Cerebellar cortex (tissue), 1 donor: ENCODE results near the gene COMT.

Source experiments
- DNase-seq: peaks from one replicate; pipeline ENCODE4 v3.0.0-alpha.2; 2015; ENCODE audit warnings: low spot score

The COMT gene

DNA sequence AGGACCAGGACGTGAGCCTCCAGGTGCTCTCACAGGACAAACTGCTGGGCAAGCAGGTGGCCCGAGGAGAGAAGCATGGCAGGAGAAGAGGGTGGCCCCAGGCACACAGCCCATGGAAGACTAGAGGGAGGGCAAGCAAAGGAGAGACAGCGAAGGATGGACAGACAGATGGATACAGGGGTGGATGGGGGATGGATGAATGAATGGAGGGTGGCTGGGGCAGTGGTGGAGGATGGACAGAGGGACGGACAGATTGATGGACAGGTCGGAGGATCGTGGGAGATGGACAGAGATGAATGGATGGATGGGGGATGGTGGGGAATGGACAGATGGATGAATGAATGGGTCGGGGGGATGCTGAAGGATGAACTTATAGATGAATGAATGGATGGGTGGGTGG is 52.4 kb downstream of the COMT start:
- DNase-seq = no peak

DNA sequence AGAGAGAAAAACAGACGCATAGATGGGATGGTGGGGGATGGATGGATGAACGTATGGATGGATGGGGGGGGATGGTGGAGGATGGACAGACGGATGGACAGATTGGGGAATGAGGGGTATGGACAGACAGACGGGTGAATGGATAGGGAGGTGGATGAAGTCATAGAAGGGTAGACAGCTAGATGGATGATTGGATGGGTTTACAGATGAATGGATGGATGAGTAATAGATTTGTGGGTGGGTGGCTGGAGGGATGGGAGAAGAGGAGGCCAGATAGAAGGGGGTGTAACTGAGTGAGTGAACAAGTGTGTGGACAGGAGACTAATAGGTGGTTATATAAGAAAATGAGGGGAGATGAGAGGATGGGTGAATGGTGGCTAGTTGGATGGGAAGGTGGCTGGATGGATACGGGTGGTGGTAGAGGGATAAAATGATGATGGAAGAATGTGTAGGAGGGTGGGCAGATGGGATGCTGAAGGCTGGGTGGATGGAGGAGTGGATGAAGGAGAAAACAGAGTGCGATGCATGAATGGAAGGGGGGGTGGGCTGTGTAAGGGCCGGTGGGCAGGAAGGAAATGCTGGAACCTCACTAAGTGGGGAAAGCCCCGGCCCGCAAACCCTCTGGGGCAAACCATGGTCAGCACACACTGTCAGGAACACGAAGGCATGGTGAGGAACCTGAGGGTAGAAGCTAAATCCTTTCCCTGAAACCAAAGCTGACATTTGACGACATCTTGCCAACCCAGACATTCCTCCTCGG is 53.5 kb downstream of the COMT start:
- no peak for DNase-seq

DNA sequence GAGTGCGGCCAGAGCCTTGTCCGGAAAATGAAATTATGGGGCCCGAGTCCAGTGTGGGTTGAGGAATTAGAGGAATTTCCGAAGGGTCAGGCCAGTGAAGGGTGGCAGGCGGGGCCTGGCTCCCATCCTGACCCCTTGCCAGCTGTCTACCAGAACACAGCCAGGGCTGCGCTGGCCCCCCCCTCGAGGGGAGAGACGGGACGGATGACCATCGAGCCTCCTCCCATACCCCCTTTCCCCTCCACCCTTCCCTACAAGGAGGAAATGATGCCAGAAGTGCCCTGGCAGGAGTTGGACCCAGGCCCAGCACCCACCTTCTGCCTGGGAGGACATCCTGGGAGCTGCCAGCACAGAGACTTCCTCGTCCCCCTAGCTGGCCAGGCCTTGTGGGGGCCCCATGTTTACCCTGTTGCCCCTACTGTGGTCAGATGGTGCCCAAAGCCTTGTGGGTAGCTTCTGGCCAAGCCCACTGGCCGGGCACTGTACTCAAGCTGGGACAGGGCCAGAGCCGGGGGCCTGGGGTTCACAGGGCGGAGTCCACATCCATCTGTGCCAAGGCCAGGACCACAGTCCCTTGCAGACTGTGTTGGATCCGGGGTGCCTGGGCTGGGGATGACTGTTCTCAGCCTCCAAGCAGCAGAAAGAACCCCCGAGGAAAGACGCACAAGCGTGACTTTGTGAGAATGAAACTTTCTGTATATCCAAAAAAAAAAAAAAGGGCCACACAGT is 54.2 kb downstream of the COMT start:
- DNase-seq = no peak

DNA sequence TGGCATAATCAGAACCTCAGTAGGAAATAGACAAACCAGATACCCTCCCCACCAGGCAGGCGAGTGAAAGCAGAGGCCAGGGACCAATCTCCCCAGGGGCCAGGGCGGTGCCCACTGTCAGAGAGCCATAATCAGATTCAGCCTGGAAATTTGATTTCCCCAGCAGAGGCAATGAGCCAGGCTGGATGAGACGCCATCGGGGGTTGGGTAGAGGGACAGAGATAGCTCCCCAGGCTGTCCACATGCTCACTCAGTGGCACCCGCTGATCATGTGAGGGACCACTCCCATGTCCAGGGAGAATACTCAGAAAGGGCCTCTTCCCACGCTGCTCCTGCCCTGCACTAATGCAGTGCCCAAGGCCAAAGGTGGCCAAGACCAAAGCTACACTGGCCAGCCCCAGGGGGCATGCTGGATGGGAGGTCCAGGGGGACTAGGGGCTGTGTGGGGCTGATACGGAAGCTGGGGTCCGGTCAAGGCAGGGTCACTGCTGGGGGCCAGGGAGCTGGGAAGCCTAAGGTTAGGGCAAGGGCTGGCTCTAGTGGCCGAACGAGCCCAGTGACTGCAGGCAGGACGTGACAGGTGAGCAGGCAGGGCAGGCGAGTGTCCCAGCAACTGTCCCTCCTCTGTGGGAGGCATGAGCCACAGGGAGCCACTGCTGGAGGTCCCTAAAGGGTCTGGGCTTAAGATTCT is 55.3 kb downstream of the COMT start:
- no peak for DNase-seq

DNA sequence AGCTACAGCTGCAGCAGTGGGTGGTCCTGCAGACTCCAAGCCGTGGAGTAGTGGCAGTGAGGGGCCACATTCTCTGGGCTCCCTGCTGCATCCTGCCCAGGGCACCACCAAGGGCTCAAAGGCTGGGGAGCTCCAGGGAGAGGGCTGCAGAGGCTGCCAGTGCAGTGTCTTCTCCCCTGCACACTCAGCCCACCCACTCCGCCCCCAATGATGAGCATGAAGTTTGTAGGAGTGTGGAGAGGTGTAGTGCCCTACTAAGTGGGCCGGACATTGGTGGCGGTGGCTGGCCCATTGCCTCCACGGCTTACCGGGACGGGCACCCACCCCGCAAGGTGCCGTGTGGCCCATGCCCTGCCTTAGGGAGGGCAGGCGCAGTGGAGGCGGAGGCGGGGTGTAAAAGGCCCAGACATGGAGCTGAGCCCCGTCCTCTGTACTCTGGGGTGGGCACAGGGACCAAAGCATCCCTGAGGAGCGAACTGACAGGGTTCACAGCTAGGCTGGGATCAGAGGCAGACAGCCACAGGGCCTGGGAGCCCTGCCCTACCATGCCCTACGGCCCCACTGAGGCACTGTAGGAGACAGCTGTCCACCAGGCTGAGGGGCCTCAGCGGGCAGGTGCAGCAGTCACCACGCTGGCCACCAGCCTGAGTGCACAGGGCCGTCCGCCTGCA is 56.1 kb downstream of the COMT start:
- no peak for DNase-seq

DNA sequence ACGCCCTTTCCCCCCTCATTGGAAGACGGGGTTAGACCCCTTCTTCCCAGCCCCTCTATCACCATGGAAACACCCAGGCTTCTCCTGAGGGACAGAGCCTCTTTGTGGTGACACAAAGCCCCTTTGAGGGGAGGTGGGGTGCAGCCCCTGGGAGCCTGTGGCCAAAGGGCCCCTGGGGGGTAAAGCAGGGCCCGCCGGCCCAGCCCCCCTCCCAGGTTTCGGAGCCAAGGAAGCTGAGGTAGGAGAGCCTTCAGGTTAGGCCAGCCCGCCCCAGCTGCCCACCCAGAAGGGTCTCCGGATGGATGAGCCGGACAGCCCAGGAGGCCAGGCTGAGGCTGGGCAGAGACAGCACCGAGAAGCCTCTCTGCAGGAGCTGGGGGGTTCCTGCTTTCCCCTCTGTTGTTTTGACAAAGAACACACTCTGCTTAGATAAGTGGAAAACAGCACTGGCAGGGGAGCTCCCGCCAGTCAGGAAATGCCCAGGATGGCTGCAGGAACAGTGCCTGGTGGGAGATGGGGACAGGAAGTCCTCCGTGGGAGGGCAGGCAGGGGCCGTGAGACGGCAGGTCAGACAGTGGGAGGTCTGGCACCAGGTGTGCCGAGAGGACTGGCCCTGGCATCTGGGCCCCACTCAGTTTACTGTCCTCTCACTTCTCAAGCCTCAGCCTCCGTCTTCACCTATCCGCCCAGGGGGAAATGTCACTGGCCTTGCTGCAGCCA is 56.8 kb downstream of the COMT start:
- no peak for DNase-seq

DNA sequence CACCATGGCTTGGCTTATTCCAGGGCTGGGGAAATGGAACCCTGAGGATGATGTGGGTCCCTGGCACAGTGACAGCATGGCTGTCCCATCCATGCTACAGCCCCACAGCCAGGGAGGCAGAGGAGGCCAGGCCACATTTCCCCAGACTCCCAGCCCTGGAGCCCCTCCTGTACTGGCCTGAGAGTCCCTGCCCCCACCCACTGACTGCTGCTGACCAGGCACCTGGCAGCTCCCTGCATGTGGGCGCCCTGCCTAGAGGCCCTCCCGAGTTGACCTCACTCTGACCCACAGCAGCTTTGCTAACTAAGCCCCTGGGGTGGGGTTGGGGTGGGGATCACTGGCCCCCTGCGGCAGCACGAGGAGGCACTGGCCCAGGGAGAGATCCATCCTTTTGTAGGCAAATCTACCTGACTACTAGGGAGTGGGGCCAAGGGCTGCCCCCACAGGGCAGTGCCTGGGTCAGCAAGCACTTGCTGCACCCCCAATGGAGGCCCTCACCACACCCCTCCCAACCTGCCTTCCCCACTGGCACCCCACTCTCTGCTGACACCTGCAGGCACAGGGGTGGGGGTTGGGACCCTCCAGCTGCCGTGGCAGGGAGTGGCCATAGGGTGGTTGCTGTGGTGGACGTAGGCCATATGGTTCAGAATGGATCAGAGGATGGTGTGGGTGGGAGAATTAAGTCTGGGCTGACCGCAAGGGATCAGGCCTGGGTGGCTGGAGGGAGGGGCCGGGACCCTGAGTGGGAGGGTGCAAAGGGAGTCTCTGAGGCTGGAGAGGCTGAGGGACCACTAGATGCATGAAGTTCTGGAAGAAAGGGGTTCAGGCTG is 57.6 kb downstream of the COMT start:
- DNase-seq = no peak

DNA sequence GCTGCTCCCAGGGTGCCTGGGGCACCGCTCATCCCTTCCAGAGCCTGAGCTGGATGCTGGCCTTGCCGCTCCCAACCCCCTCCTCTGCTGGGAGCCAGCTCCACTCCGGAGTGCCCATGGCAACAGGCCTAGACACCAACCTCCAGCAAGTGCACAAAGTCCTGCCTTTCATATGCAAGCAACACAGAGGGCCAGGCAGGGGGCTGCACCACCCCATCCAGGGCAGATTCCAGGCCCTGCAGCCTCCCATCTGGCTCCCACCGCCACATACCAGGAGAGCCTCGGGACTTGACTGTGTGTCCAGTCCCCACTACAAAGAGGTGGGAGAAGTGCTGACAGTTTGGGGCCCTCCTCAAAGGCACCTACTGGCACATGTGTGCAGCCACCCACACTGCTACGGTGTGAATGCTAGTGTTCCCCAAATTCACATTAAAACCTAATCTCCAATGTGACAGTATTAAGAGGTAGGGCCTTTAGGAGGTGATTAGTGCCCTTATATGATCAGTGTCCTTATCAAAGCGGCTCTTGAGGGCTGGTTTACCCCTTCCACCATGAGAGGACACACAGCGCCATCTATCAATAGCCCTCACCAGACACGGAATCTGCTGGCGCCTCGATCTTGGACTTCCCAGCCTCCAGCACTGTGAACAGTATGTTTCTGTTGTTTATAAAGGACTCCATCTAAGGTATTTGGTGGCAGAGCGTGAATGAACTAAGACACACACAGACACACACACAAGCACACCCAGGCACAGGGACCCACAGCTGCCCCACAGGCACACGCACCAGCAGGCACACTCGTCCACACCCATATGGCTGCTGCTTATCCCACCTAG is 58.9 kb downstream of the COMT start:
- DNase-seq = peak; percentile 59

DNA sequence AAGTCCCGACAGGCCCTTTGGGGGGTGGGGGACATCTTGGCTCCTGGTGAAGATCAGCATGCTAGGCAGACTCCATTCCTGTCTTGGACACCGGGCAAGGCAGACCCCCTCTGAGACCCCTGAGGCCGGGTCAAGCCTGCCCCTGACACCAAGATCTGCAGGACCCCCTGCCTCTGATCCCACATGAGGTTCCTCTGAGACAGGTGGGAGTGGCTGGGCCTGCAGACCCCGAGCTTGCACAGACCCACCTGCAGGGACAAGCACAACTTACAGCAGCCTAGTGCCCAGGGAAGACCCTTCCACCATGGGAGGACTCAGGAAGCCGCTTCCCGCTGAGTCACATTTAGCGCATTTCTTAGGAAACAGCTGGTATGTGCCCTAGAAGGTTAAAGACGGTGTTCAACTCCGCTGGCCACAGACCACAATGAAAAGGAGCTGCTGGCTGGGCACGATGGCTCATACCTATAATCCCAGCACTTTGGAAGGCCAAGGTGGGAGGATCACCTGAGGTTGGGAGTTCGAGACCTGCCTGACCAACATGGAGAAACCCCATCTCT is 59.6 kb downstream of the COMT start:
- no peak for DNase-seq

DNA sequence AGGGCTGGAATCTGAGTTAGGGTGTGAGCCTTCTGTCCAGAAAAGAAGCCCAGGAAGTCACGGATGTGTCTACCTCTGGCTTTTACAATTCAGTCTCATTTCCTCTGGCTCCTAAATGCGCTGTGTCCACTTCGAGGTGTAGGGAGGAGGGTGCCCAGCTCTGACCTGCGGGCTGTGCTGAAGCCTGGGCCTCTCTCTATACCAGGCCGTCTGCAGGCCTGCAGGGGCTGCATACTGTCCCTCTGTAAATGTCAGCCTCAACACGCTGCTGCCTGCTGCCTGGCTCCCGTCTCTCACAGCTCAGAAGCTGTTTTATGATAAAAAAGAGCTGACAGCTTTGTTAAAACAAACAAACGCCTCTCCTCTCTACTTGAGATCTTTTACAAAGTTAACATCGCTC is 60.6 kb downstream of the COMT start:
- DNase-seq = no peak

DNA sequence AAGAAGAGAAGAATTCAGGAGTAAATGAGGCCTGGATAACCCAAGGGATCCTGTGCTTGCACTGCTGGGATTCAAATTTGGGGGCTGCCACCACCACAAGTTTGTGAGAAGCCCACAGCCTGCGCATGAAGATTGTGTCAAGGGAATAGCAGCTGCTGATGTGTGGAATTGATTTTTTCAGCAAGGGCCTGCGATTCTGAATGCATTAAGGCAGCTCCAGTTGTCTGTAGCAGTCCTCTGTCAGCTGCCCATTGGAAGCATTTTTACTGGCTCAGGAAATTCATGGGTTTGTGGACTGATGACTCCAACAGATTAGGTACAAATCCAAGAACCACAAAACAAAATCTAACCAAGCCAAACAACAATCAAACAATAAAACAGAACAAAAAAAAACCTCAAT is 61.1 kb downstream of the COMT start:
- DNase-seq = no peak

DNA sequence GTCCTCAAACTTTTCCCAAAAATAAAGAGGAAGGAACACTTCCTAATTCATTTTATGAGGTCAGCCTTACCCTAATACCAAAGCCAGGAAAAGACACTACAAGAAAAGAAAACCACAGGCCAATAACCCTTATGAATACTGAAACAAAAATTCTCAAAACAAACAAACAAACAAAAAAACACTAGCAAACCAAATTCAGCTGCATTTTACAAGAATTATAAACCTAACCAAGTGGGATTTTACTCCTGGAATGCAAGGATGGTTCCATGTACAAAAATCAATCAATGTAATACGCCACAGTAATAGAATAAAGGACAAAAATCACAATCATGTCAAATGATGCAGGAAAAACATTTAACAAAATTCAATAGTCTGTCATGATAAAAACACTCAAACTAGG is 61.7 kb downstream of the COMT start:
- no peak for DNase-seq

DNA sequence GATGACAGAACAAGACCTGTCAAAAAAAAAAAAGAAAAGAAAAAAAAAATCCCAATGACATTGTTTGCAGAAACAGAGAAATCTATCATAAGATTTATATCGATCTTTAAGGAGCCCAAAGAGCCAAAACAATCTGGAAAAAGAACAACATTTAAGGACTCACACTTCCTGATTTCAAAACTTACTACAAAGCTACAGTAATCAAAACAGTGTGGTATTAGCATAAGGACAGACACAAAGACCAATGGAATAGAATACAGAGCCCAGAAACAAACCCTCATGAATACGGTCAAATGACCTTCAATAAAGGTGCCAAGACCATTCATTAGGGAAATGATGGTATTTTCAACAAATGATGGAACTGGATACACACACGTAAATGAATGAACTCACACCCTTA is 62.9 kb downstream of the COMT start:
- no peak for DNase-seq

DNA sequence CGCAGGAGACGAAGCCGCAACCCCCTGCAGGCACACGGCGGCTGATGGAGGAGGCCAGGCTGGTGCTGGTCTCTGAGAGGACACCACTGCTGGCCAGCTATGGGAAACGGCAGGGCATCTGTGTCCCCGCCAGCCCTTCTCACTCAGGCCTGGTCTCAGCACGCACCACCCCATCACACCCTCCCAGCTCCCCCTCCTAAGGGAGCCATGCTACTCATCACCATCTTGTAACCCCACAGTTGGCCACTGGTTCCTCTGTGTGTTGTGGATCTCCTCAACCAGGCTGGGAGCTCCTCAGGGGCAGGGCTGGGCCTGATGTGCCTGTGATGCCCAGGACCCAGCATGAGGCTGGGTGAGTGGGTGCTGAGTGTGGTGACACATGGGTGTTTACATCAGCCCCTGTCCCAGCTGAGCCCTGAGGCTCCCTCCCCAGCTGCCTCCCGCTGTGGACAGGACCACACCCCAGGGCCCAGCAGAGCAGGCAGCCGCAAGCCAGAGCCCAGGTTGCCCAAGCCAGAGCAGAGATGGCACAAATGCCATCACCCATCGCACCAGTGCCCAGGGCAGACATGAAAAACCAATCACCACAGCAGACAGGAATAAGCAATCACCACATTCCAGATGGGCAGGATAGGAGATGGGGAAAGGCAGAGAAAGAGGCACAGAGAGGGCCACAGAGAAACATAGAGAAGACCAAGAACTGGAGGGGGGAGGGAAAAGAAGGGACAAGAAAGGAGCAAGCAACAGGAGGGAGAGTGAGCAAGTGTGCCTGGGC is 66.8 kb downstream of the COMT start:
- no peak for DNase-seq

DNA sequence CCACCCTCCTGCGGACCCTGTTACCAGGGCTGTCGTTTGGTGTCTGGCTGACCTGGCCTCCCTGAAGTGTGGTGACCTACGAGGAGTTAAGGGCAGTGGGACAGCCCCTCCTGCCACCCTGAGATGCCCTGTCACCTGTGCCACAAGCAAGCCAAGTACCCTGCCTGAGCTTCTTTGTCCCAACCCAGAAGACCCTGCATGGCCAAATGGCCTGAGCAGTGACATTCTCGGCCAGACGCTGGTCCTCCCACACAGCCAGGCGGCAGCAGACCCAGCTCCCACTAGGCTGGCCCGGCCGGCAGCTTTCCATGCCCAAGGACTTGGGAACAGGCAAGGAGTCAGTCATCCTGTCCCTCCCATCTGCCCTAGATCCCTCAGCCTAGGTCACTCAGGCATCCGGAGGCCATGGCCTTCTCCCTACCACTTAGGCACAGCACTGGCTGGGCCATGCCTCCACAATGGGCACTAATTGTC is 67.5 kb downstream of the COMT start:
- DNase-seq = peak; percentile 56

DNA sequence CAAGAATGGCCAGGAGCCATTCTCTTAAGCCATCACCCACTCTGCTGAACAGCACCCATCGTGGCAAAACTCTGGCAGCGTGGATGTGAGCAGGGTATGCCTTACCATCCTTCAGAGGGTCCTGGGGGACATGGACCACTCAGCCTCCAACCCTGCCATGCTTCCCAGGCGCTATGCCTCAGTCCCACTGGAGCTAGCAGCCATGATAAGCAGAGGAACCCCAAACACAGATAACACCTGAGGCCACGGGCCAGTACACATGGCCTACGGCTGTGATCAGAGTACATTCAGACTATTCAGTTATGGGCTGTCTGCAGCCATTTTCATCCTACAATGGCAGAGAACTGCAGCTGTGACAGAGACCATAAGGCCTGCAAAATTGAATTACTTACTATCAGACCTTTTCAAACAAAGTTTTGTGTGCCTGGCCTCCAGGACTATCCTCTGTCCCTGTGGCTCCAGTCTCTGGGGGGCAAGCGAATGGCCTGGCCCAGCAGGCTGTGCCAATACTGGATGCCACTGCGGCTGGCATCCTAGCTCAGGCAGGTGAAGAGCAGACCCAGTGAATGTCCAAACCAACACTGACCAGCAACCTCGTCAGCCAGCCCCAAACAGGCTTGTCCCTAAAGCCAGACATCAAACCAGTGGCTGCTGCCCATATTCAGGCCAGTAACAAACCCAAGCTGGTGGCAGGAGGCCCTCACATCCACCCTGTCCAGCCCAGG is 68.2 kb downstream of the COMT start:
- DNase-seq = no peak

DNA sequence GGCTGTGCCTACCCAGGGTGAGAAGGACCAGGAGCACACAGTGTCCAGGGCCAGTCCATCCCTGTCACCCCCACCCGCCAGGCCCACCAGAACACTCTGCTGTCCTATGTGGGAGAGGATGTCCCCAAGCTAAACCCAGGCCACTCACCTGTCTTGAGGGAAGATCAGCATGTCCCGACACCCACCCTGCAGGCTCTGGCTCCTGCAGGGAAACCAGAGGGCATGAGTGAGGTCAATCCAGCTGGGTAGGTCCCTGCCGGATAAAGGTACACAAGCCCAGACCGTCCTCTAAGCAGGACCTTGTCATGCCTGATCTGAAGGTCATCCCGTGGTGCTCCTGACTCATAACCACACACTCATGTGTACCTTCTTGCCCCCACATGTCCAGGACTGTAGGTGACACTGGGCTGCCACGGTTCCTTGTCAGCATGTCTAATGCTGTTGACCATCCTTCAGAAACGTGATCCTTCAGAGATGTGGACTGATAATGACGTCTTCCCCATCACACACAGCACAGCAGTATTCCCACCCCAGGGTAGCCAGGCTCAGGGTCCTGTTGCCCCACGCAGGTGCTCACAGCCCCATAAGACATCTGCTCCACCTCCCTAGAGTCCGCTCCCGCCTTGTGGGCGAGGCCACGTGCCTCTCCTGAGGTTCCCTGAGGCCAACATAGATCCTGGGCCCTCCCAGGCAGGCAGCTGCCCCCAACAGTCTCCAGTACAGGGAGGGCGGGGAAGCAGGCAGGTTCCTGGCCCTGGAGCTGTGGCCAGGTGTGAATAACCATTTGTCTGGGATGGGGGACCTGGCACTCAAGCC is 68.9 kb downstream of the COMT start:
- no peak for DNase-seq
